ENCODE results near the gene AP1G2. TPM values are rescaled to one million over a fixed set of nuclear protein-coding genes. Genes with fewer than 3 reads are reported as not detected.
"Not testable (repeated sequence)": the region's sequence is repeated elsewhere in the genome, so short reads cannot be mapped to it uniquely, and the experiment has no call there.

Gene AP1G2
- 37.0 and 38.9 TPM in 2 replicates for total RNA-seq (2014; rRNA removed; shearing (Covaris generic))

GRCh38 chr14:23567186-23568020 lies at the start of gene AP1G2:
Gene AP1G2 (minus strand): TSS chr14:23567791. CDS start chr14:23567314, 477 bp downstream.
- in situ Hi-C loops (cut with HindIII; ENCODE audit: low sequenced_read_pairs): no loop called here
- peak; percentile 75 for DNase-seq (ENCODE audit: low spot score)

GRCh38 chr14:23615856-23616255 lies 48.3 kb upstream of the AP1G2 start:
- DNase-seq (ENCODE audit: low spot score): no peak
- in situ Hi-C loops (cut with HindIII; ENCODE audit: low sequenced_read_pairs): no loop called here

- in situ Hi-C loops (cut with HindIII; ENCODE audit: low sequenced_read_pairs): no loop called here
- DNase-seq (ENCODE audit: low spot score): no peak
Measured at GRCh38 chr14:23614395-23614828, 46.8 kb upstream of the AP1G2 start.

GRCh38 chr14:23613242-23614070 lies 45.9 kb upstream of the AP1G2 start:
- no peak for DNase-seq (ENCODE audit: low spot score)
- in situ Hi-C loops (cut with HindIII; ENCODE audit: low sequenced_read_pairs): no loop called here

GRCh38 chr14:23612802-23613201 lies 45.2 kb upstream of the AP1G2 start:
- DNase-seq (ENCODE audit: low spot score): no peak
- in situ Hi-C loops (cut with HindIII; ENCODE audit: low sequenced_read_pairs): no loop called here

GRCh38 chr14:23612354-23612732 lies 44.8 kb upstream of the AP1G2 start:
- DNase-seq (ENCODE audit: low spot score): no peak
- in situ Hi-C loops (cut with HindIII; ENCODE audit: low sequenced_read_pairs): no loop called here

GRCh38 chr14:23610815-23611289 lies 43.3 kb upstream of the AP1G2 start:
- in situ Hi-C loops (cut with HindIII; ENCODE audit: low sequenced_read_pairs): no loop called here
- no peak for DNase-seq (ENCODE audit: low spot score)

- in situ Hi-C loops (cut with HindIII; ENCODE audit: low sequenced_read_pairs): no loop called here
- DNase-seq (ENCODE audit: low spot score): no peak
Measured at GRCh38 chr14:23610090-23610814, 42.7 kb upstream of the AP1G2 start.

- DNase-seq (ENCODE audit: low spot score); in situ Hi-C loops (cut with HindIII; ENCODE audit: low sequenced_read_pairs): not testable (repeated sequence)
Measured at GRCh38 chr14:23609411-23610089, 42.0 kb upstream of the AP1G2 start.

- in situ Hi-C loops (cut with HindIII; ENCODE audit: low sequenced_read_pairs): no loop called here
- no peak for DNase-seq (ENCODE audit: low spot score)
Measured at GRCh38 chr14:23609001-23609400, 41.4 kb upstream of the AP1G2 start.

- peak; percentile 74 for DNase-seq (ENCODE audit: low spot score)
- in situ Hi-C loops (cut with HindIII; ENCODE audit: low sequenced_read_pairs): no loop called here
Measured at GRCh38 chr14:23608454-23608853, 40.9 kb upstream of the AP1G2 start.

- in situ Hi-C loops (cut with HindIII; ENCODE audit: low sequenced_read_pairs): no loop called here
- DNase-seq (ENCODE audit: low spot score): no peak
Measured at GRCh38 chr14:23605931-23606585, 38.5 kb upstream of the AP1G2 start.

GRCh38 chr14:23604675-23605170 lies 37.1 kb upstream of the AP1G2 start:
- DNase-seq (ENCODE audit: low spot score): no peak
- in situ Hi-C loops (cut with HindIII; ENCODE audit: low sequenced_read_pairs): no loop called here

- no peak for DNase-seq (ENCODE audit: low spot score)
- in situ Hi-C loops (cut with HindIII; ENCODE audit: low sequenced_read_pairs): no loop called here
Measured at GRCh38 chr14:23604148-23604547, 36.6 kb upstream of the AP1G2 start.

- DNase-seq (ENCODE audit: low spot score): no peak
- in situ Hi-C loops (cut with HindIII; ENCODE audit: low sequenced_read_pairs): no loop called here
Measured at GRCh38 chr14:23603103-23603502, 35.5 kb upstream of the AP1G2 start.

- DNase-seq (ENCODE audit: low spot score): no peak
- in situ Hi-C loops (cut with HindIII; ENCODE audit: low sequenced_read_pairs): no loop called here
Measured at GRCh38 chr14:23602181-23603095, 34.8 kb upstream of the AP1G2 start.

GRCh38 chr14:23601845-23602180 lies 34.2 kb upstream of the AP1G2 start:
- no peak for DNase-seq (ENCODE audit: low spot score)
- in situ Hi-C loops (cut with HindIII; ENCODE audit: low sequenced_read_pairs): no loop called here

Measured in G401 (cell line).